Measurements from ENCODE around the gene SH3RF1. TPM values are rescaled to one million over a fixed set of nuclear protein-coding genes. Genes with fewer than 3 reads are reported as not detected.

SH3RF1 gene
- total and polyA plus RNA-seq, 2 of the 8 experiments (the other 6 are each of a cell fraction or from before 2014, with no cell fraction given) = 6.9 to 15.1 TPM

DNA sequence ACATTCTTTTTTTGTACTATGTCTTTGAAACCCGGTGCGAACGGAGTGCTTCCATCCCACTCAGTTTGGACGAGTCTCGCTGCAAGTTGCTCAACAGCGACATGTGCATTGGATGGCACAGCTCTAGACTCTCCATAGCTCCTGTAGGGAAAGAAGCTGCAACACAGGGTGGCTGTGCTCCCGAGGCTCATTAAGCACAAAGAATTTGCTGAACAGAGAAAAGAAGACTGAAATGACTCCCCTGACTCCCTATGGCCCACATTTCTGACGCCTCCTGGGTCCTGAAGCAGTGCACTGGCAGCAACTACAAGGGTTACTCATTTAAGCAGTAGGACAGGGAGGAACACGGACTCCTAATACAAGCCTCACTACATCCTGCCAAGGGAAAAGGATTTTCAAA, 127.4 kb downstream of the SH3RF1 start:
- H3K9me3 ChIP-seq (ENCODE audit: insufficient read depth in 2 of 2, low read depth in 1 of 2, low read length in 1 of 2) = no peaks in the 10 kb centered on the region
- H4K20me1 ChIP-seq (replicated peaks in 1 of 2; ENCODE audit: control insufficient read depth in 1 of 2, insufficient read depth in 2 of 2, low read length in 2 of 2) = no peaks in the 10 kb centered on the region
- H3K9ac ChIP-seq (replicated peaks in 1 of 4; ENCODE audit: extremely low read depth in 1 of 4, low read depth in 3 of 4, low read length in 3 of 4) = no peak overlapping the region
- H4K8ac ChIP-seq (ENCODE audit: extremely low read depth, insufficient read depth, low read length) = no peak overlapping the region
- no peak overlapping the region for H2BK5ac ChIP-seq (ENCODE audit: low read depth, low read length)
- H4K5ac ChIP-seq (ENCODE audit: insufficient read length, low read depth, low read length) = no peak overlapping the region
- H2AK5ac ChIP-seq (ENCODE audit: low read depth, low read length) = no peak overlapping the region
- no peaks in the 10 kb centered on the region; a peak in 1 of 8 replicates for H3K36me3 ChIP-seq (ENCODE audit: control insufficient read depth in 2 of 4, insufficient read depth in 4 of 4, low read length in 3 of 4)
- no peak overlapping the region for H3K4me3 ChIP-seq (ENCODE audit: extremely low read depth in 1 of 4, insufficient read depth in 2 of 4, low read depth in 3 of 4, low read length in 4 of 4)
- TF ChIP-seq, protein P1, sequence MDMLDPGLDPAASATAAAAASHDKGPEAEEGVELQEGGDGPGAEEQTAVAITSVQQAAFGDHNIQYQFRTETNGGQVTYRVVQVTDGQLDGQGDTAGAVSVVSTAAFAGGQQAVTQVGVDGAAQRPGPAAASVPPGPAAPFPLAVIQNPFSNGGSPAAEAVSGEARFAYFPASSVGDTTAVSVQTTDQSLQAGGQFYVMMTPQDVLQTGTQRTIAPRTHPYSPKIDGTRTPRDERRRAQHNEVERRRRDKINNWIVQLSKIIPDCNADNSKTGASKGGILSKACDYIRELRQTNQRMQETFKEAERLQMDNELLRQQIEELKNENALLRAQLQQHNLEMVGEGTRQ (IDR thresholded peaks at IDR 0.05; ENCODE audit: low read length) = no peak
- TF ChIP-seq SAP30 (IDR thresholded peaks at IDR 0.05; ENCODE audit: insufficient read depth, insufficient replicate concordance, low read length) = no peak
- no peak for TF ChIP-seq GTF2F1 (IDR thresholded peaks at IDR 0.05; ENCODE audit: borderline replicate concordance, low read depth, low read length)
- TF ChIP-seq ASH2L (IDR thresholded peaks at IDR 0.05; ENCODE audit: low read length) = no peak
- no peak for TF ChIP-seq TBP (IDR thresholded peaks at IDR 0.05; ENCODE audit: low read depth, low read length)
- TF ChIP-seq CHD1 (IDR thresholded peaks at IDR 0.05; ENCODE audit: low read depth, low read length) = no peak
- TF ChIP-seq KDM5A (IDR thresholded peaks at IDR 0.05; ENCODE audit: low read length) = no peak
- WGBS, 2 experiments (ENCODE audit: extremely low coverage in 1 of 2, insufficient coverage in 1 of 2, insufficient read length in 1 of 2, insufficient replicate concordance in 2 of 2, low coverage in 1 of 2, low lambda C conversion rate in 2 of 2, missing lambda C conversion rate in 1 of 2) = 83% methylated on average over 9 of the region's 9 CpGs; no CpG with 5 or more reads in 1 of the 2 experiments
- peaks cover 0 to 5% (median 3%) of the 10 kb centered on the region in 4 experiments; a peak in 3 of 7 replicates for H3K4me1 ChIP-seq (replicated peaks in 1 of 4; ENCODE audit: control insufficient read depth in 3 of 4, insufficient read depth in 4 of 4, low read length in 3 of 4)
- H3K4me2 ChIP-seq (ENCODE audit: insufficient read depth in 1 of 2, low read depth in 2 of 2, low read length in 2 of 2) = no peak overlapping the region
- CTCF ChIA-PET (ENCODE audit: partially characterized antibody) = interaction anchor here (0.7 to 2.1 kb wide), 2 partner anchors 9 to 138 kb away, joined by 3 to 9 read pairs; no protein-coding TSS in a partner anchor
- no peaks in the 10 kb centered on the region for H3K23me2 ChIP-seq (ENCODE audit: low read depth, low read length)
- H4K91ac ChIP-seq (replicated peaks; ENCODE audit: insufficient read length, low read length) = no peak overlapping the region
- H3K79me2 ChIP-seq (ENCODE audit: control insufficient read depth in 1 of 2, insufficient read depth in 2 of 2, low read length in 2 of 2) = no peaks in the 10 kb centered on the region
- H3K27me3 ChIP-seq (replicated peaks in 1 of 4; ENCODE audit: control insufficient read depth in 3 of 4, extremely low read depth in 1 of 4, insufficient read depth in 3 of 4, low read length in 3 of 4) = no peaks in the 10 kb centered on the region
- DNase-seq (ENCODE audit: low read depth in 1 of 2, low spot score in 2 of 2) (no peak), FAIRE-seq (no peak)
- no peak overlapping the region for H3K14ac ChIP-seq (ENCODE audit: insufficient read length)
- H2BK120ac ChIP-seq (replicated peaks; ENCODE audit: low read depth, low read length) = no peak overlapping the region
- H2BK12ac ChIP-seq (ENCODE audit: low read depth, low read length) = no peak overlapping the region
- H2BK20ac ChIP-seq (ENCODE audit: low read length) = no peak overlapping the region
- H3K23ac ChIP-seq (ENCODE audit: insufficient read length) = no peak overlapping the region
- no peak overlapping the region for H2AFZ ChIP-seq (ENCODE audit: low read length)
- H2BK15ac ChIP-seq (ENCODE audit: low read length) = no peak overlapping the region
- no peak overlapping the region for H3K18ac ChIP-seq (ENCODE audit: extremely low read depth, low read length)
- no peak overlapping the region for H3K56ac ChIP-seq (replicated peaks; ENCODE audit: insufficient read length, low read depth, low read length)
- POLR2A ChIA-PET (ENCODE audit: partially characterized antibody) = no interaction called here
- no peak overlapping the region for H3K27ac ChIP-seq (ENCODE audit: low read depth, low read length)
- no peaks in the 10 kb centered on the region; the same call in 1 of the 2 replicates for H3K79me1 ChIP-seq (ENCODE audit: low read depth, low read length)
- no peak overlapping the region for H3K4ac ChIP-seq (replicated peaks; ENCODE audit: insufficient read length, low read depth, low read length)
